GM12878 (cell line): ENCODE measurements around the gene ZBTB34. TPM values are rescaled to one million over a fixed set of nuclear protein-coding genes. Genes with fewer than 3 reads are reported as not detected.

Experiments used
- CBX5 ChIP-seq: sonication (generic); IDR thresholded peaks from 2 replicates; pipeline ENCODE4 v1.6.1; 2016; ENCODE audit warnings: low read depth, moderate library complexity, mild to moderate bottlenecking, inconsistent platforms
- CEBPZ ChIP-seq: fragments of 150-350 bp; IDR thresholded peaks from 2 replicates; pipeline ENCODE4 v1.6.1; 2016; ENCODE audit warnings: low read depth, low read length
- CREM ChIP-seq: IDR thresholded peaks from 2 replicates; pipeline ENCODE4 v1.6.1; 2014; ENCODE audit warnings: antibody characterized with exemption, low read depth
- E2F4 ChIP-seq: IDR thresholded peaks from 2 replicates; pipeline ENCODE4 v1.6.1; 2012; ENCODE audit warnings: low read depth, low read length, improper control_type of control experiment
- IKZF2 ChIP-seq, 2 experiments: fragments of 450-650 bp; IDR thresholded peaks; 2 replicates each; pipeline ENCODE4 v1.6.1; 2017; ENCODE audit warnings: mild to moderate bottlenecking in 2 of 2, moderate library complexity in 2 of 2
- IRF4 ChIP-seq: IDR thresholded peaks from 2 replicates; pipeline ENCODE4 v1.6.1; 2011; ENCODE audit warnings: low read depth, low read length
- JUNB ChIP-seq: IDR thresholded peaks from 2 replicates; pipeline ENCODE4 v1.6.1; 2016; ENCODE audit warnings: antibody characterized with exemption, mild to moderate bottlenecking
- MLLT1 ChIP-seq: fragments of 450-650 bp; IDR thresholded peaks from 2 replicates; pipeline ENCODE4 v1.6.1; 2016; ENCODE audit warnings: mild to moderate bottlenecking
- MYB ChIP-seq: fragments of 150-350 bp; IDR thresholded peaks from 2 replicates; pipeline ENCODE4 v1.6.1; 2014; ENCODE audit warnings: mild to moderate bottlenecking, low read depth, low read length, borderline replicate concordance
- PKNOX1 ChIP-seq: fragments of 450-650 bp; IDR thresholded peaks from 2 replicates; pipeline ENCODE4 v1.6.1; 2016; ENCODE audit warnings: mild to moderate bottlenecking
- POLR2AphosphoS2 ChIP-seq: IDR thresholded peaks from 2 replicates; pipeline ENCODE4 v1.6.1; 2011; ENCODE audit warnings: low read depth, mild to moderate bottlenecking, low read length, improper control_type of control experiment, moderate library complexity
- RUNX3 ChIP-seq: IDR thresholded peaks from 2 replicates; pipeline ENCODE4 v1.6.1; 2012; ENCODE audit warnings: low read length, inconsistent platforms
- SKIL ChIP-seq: fragments of 450-650 bp; IDR thresholded peaks from 2 replicates; pipeline ENCODE4 v1.6.1; 2017; ENCODE audit warnings: mild to moderate bottlenecking, low read depth, inconsistent platforms; ENCODE audit not compliant: poor library complexity, severe bottlenecking
- SREBF1 ChIP-seq: IDR thresholded peaks from 2 replicates; pipeline ENCODE4 v1.6.1; 2012; ENCODE audit warnings: mild to moderate bottlenecking, low read length
- SRF ChIP-seq, 2 experiments: IDR thresholded peaks; 2 replicates each; pipeline ENCODE4 v1.6.1; 2011; ENCODE audit warnings: low read depth in 2 of 2, low read length in 2 of 2, mild to moderate bottlenecking in 1 of 2, moderate library complexity in 1 of 2
- ZNF622 ChIP-seq: fragments of 450-650 bp; IDR thresholded peaks from 2 replicates; pipeline ENCODE4 v1.6.1; 2017; ENCODE audit warnings: mild to moderate bottlenecking, inconsistent platforms
- polyA plus RNA-seq, 11 experiments: library from polyadenylated mRNA; depleted of rRNA in 4 of 11; unstranded in 6 of 11; stranded (reverse) in 5 of 11; fragments of >200 nt; fragmentation: Nextera tagmentation in 4 of 11; fragmentation: Illumina TruSeq in 1 of 11; extraction: Ambion mirVana in 4 of 11; extraction: Trizol in 1 of 11; gene quantifications; 1 replicate in 1 of 11; 2 replicates in 10 of 11; pipeline versions ENCODE4 v1.2.1 to v1.2.3, GENCODE V29; 2011 to 2016; ENCODE audit warnings: inconsistent platforms in 2 of 11, missing spikeins in 2 of 11, low read depth in 1 of 11
- total RNA-seq, 4 experiments: library from RNA; depleted of rRNA in 3 of 4; stranded (reverse); fragments of >200 nt in 3 of 4; fragmentation: Illumina TruSeq in 1 of 4; extraction: Trizol in 1 of 4; gene quantifications; 2 replicates each; pipeline versions ENCODE4 v1.2.1 to v1.2.3, GENCODE V29; 2013 to 2021
- TF ChIP-seq, protein P1 (sequence below): fragments of 450-650 bp; formaldehyde crosslinking; IDR thresholded peaks from 2 replicates; pipeline ENCODE4 v1.4.0; 2022; ENCODE audit warnings: mild to moderate bottlenecking, moderate library complexity

Gene ZBTB34
- total and polyA plus RNA-seq, 10 of the 15 experiments (the other 5 are each of a cell fraction or from before 2014, with no cell fraction given), result 0.71 to 11.3 (median 3.8) TPM

GRCh38 chr9:126914458-126915280, 54.2 kb downstream of the ZBTB34 start, which contains the start of gene RALGPS1 (continued):
- TF ChIP-seq CEBPZ, result no peak
- no peak for TF ChIP-seq ZNF622
- TF ChIP-seq IKZF2 (IDR thresholded peaks at IDR 0.05), result no peak
- TF ChIP-seq E2F4, result no peak
- TF ChIP-seq SREBF1, result no peak
- no peak for TF ChIP-seq SKIL
- no peak for TF ChIP-seq IRF4
- no peak for TF ChIP-seq SRF (IDR thresholded peaks at IDR 0.05; ENCODE audit: low read depth in 2 of 2, low read length in 2 of 2)
- no peak for TF ChIP-seq JUNB
- TF ChIP-seq MLLT1, result no peak
- no peak for TF ChIP-seq CBX5
- no peak for TF ChIP-seq POLR2AphosphoS2
- no peak for TF ChIP-seq RUNX3
- TF ChIP-seq, protein P1, sequence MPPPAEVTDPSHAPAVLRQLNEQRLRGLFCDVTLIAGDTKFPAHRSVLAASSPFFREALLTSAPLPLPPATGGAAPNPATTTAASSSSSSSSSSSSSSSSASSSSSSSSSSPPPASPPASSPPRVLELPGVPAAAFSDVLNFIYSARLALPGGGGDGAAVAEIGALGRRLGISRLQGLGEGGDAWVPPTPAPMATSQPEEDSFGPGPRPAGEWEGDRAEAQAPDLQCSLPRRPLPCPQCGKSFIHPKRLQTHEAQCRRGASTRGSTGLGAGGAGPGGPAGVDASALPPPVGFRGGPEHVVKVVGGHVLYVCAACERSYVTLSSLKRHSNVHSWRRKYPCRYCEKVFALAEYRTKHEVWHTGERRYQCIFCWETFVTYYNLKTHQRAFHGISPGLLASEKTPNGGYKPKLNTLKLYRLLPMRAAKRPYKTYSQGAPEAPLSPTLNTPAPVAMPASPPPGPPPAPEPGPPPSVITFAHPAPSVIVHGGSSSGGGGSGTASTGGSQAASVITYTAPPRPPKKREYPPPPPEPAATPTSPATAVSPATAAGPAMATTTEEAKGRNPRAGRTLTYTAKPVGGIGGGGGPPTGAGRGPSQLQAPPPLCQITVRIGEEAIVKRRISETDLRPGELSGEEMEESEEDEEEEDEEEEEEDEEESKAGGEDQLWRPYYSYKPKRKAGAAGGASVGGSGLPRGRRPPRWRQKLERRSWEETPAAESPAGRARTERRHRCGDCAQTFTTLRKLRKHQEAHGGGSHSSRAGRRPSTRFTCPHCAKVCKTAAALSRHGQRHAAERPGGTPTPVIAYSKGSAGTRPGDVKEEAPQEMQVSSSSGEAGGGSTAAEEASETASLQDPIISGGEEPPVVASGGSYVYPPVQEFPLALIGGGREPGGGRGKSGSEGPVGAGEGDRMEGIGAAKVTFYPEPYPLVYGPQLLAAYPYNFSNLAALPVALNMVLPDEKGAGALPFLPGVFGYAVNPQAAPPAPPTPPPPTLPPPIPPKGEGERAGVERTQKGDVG (CRISPR knock-in tag), result no peak
- no peak for TF ChIP-seq CREM
- TF ChIP-seq PKNOX1, result peak; percentile 98
- no peak for TF ChIP-seq MYB
